Thyroid gland (tissue), 4 donors: Measurements from ENCODE around the gene PTGES. TPM values are rescaled to one million over a fixed set of nuclear protein-coding genes. Genes with fewer than 3 reads are reported as not detected.
"Not testable (repeated sequence)": the region's sequence is repeated elsewhere in the genome, so short reads cannot be mapped to it uniquely, and the experiment has no call there.

Source experiments
- DNase-seq, 2 donors: peaks; one replicate each; pipeline ENCODE4 v3.0.0-alpha.2; 2019
- H3K27ac ChIP-seq, 3 donors: fragments of 200-600 bp; sonication (generic); 1 replicate in 2 of 3; 2 replicates in 1 of 3; pipeline ENCODE4 v1.5.1; 2016 to 2019; ENCODE audit warnings: mild to moderate bottlenecking in 1 of 3, moderate library complexity in 1 of 3
- H3K27me3 ChIP-seq: fragments of 200-600 bp; sonication (generic); one replicate; pipeline ENCODE4 v1.5.1; 2019
- H3K36me3 ChIP-seq, 2 donors: fragments of 200-600 bp; sonication (generic); one replicate each; pipeline ENCODE4 v1.5.1; 2016 to 2019
- H3K4me1 ChIP-seq, 2 donors: fragments of 200-600 bp; sonication (generic); one replicate each; pipeline ENCODE4 v1.5.1; 2017 to 2019
- H3K4me3 ChIP-seq, 3 donors: fragments of 200-600 bp; sonication (generic); replicated peaks in 1 of 3; 1 replicate in 2 of 3; 2 replicates in 1 of 3; pipeline ENCODE4 v1.5.1; 2016; ENCODE audit warnings: mild to moderate bottlenecking in 1 of 3
- H3K9me3 ChIP-seq: fragments of 200-600 bp; sonication (generic); one replicate; pipeline ENCODE4 v1.5.1; 2017
- POLR2A ChIP-seq, 2 donors: fragments of 450-650 bp; IDR thresholded peaks; one replicate each; pipeline ENCODE4 v1.6.1; 2017; ENCODE audit warnings: antibody characterized with exemption in 2 of 2, mild to moderate bottlenecking in 2 of 2, moderate library complexity in 1 of 2
- WGBS, 2 donors: methylation state at CpG; one replicate each; pipeline ENCODE4 v1.1.5; 2017; 5-methylcytosine and 5-hydroxymethylcytosine counted together
- intact Hi-C: fragments of 100-400 bp; cut with DNase I; formaldehyde crosslinking; loops from one replicate; pipeline ENCODE4 v1.15.1; 2023
- total RNA-seq, 4 donors: library from RNA; depleted of rRNA; stranded (reverse); fragments of >200 nt; gene quantifications; one replicate each; pipeline ENCODE4 v1.2.3, GENCODE V29; 2016
- TF ChIP-seq, protein P1 (sequence below), 6 experiments: fragments of 200-600 bp in 3 of 6; fragments of 450-650 bp in 3 of 6; sonication (generic) in 3 of 6; IDR thresholded peaks; one replicate each; pipeline ENCODE4 v1.5.1; 2016 to 2019; ENCODE audit warnings: antibody characterized with exemption in 6 of 6, mild to moderate bottlenecking in 2 of 6, inconsistent platforms in 1 of 6, moderate library complexity in 1 of 6

Gene PTGES
- total RNA-seq, 4 donors from 2014 or later = 0.29 to 5.3 (median 2.3) TPM

DNA sequence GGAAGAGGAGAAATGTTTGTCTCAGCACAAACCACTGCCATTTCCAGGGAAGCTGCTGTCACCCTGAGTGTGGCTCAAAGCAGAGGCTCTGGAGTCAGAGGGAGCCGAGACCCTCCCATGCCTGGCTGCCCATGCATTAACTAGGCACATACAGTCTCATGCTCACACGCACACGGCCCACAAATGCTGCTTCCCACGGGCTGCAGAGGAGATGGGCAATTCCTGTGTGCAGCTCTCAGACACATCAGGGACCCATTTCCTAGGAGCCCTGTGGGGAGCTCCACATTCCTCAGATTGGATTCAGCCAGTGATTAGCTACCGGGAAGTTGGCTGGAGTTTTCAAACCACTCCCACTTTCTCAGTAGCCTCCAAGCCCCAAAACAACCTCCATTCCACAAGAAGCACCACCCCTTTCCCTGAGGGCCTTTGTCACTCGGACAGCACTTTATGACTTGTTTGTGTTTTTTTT lies 9.1 kb upstream of the PTGES start:
- Histone ChIP-seq H3K36me3 (no peaks in the 10 kb centered on the region), H3K27me3 (no peaks in the 10 kb centered on the region), H3K4me1 (peaks cover 0 to 4% of the 10 kb centered on the region in 2 donors), H3K27ac (no peak overlapping the region), H3K9me3 (no peaks in the 10 kb centered on the region), H3K4me3 (no peak overlapping the region)
- TF ChIP-seq, protein P1, sequence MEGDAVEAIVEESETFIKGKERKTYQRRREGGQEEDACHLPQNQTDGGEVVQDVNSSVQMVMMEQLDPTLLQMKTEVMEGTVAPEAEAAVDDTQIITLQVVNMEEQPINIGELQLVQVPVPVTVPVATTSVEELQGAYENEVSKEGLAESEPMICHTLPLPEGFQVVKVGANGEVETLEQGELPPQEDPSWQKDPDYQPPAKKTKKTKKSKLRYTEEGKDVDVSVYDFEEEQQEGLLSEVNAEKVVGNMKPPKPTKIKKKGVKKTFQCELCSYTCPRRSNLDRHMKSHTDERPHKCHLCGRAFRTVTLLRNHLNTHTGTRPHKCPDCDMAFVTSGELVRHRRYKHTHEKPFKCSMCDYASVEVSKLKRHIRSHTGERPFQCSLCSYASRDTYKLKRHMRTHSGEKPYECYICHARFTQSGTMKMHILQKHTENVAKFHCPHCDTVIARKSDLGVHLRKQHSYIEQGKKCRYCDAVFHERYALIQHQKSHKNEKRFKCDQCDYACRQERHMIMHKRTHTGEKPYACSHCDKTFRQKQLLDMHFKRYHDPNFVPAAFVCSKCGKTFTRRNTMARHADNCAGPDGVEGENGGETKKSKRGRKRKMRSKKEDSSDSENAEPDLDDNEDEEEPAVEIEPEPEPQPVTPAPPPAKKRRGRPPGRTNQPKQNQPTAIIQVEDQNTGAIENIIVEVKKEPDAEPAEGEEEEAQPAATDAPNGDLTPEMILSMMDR (IDR thresholded peaks at IDR 0.05) = no peak
- no peak for TF ChIP-seq POLR2A (IDR thresholded peaks at IDR 0.05)
- DNase-seq = no peak
- WGBS, 2 donors = 7 to 38% methylated on average over 5 to 6 of the region's 6 CpGs
- intact Hi-C loops = no loop called here

DNA sequence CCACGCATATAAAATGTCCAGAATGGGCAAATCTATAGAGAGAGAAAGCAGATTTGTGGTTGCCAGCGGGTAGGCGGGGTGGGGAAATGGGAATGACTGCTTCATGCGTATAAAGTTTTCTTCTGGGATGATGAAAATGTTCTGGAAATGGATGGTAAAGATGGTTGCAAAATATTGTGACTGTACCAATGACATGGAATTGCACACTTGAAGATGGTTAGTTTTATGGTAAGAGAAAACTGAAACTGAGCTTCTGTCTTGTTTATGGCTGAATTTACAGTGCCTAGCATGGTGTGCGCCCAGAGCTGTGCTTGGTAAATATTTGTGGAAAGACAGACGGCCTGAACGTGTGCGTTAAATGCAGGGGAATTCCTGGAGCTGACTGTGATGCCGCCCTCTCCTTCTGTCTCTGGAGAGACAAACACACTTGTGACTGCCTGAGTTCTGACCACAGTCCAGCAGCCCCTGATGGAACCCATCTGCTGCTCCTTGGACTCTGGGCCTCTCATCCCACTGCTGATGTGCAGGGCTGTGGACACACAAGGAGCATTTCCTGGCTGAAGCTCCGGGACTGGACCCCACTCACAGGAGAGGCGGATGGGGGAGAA lies 8.6 kb upstream of the PTGES start:
- 71 to 76% methylated on average over 10 to 11 of the region's 11 CpGs for WGBS, 2 donors
- Histone ChIP-seq H3K36me3 (no peaks in the 10 kb centered on the region), H3K4me3 (no peak overlapping the region), H3K9me3 (no peaks in the 10 kb centered on the region), H3K27ac (no peak overlapping the region), H3K4me1 (peaks cover 0 to 4% of the 10 kb centered on the region in 2 donors), H3K27me3 (no peaks in the 10 kb centered on the region)
- DNase-seq = no peak
- intact Hi-C loops = no loop called here
- TF ChIP-seq, protein P1 (IDR thresholded peaks at IDR 0.05) = no peak
- TF ChIP-seq POLR2A (IDR thresholded peaks at IDR 0.05) = no peak

DNA sequence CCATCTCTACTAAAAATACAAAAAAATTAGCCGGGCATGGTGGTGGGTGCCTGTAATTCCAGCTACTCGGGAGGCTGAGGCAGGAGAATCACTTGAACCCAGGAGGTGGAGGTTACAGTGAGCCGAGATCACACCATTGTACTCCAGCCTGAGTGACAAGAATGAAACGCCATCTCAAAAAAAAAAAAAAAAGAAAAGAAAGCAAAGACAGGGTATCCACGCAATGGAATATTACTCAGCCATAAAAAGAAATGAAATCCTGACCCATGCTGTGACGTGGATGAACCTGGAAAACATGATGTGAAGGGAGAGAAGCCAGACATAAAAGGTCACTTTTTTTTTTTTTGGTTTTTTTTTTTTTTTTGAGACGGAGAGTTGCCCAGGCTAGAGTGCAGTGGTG lies 7.9 kb upstream of the PTGES start:
- H3K27ac ChIP-seq, H3K9me3 ChIP-seq, H3K4me1 ChIP-seq, DNase-seq, intact Hi-C loops, H3K27me3 ChIP-seq, H3K4me3 ChIP-seq, H3K36me3 ChIP-seq: not testable (repeated sequence)
- WGBS, 2 donors = 94 to 95% methylated on average over 7 of the region's 7 CpGs

DNA sequence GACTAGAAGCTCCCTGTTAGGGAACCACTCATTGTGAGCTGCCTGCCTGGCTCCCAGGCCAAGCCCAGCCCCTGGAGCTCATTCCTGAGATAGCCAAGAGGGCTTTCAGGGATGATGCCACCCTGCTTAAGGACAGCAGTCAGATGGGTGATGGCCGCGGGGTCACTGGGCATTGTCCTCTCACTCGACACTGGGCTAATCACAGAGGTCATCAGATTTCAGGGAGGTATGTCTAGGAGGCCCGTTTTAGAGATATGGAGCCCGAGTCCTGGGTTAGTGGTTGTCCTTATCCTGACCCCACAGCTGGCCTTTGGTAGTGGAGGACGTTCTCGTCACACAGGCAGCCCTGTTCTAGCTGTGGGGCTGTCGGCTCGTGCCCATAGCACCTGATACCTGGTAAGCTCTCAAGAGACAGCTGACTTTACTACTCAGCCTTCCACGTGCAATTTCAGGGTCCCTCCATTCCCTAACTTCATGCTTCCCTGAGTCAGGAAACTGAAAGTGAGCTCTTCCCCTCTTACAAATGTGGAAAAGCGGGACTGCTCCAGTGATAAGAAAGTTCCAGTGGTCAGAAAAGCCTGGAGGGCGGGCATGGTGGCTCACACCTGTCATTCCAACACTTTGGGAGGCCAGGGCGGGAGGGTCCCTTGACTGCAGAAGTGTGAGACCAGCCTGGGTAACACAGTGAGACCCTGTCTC lies 7.1 kb upstream of the PTGES start:
- Histone ChIP-seq H3K27ac (no peak overlapping the region), H3K4me3 (no peak overlapping the region), H3K9me3 (no peaks in the 10 kb centered on the region), H3K27me3 (no peaks in the 10 kb centered on the region), H3K36me3 (no peaks in the 10 kb centered on the region), H3K4me1 (peaks cover 0 to 4% of the 10 kb centered on the region in 2 donors)
- TF ChIP-seq, protein P1 (IDR thresholded peaks at IDR 0.05) = no peak
- no peak for TF ChIP-seq POLR2A (IDR thresholded peaks at IDR 0.05)
- DNase-seq = no peak
- intact Hi-C loops = no loop called here
- 75 to 82% methylated on average over 6 to 13 of the region's 13 CpGs for WGBS, 2 donors

DNA sequence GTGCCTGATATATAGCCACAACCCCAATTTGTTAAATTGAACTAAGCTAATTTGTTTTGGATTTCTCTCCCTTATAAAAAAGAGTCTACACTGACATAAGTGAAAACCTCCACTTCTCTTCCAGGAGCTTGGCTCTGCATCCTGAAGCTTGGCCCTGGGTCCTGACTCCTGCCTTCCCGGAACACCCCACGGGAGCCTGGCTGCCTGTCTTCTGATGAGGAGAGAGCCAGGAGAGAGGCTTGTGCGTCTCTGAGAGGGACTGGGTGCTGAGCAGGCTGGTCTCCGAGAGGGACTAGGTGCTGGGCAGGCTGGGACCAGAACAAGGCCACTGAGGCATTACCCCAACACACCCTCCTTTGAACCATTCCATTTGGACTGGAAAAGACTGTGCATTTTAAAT lies 6.5 kb upstream of the PTGES start:
- intact Hi-C loops = no loop called here
- 76 to 87% methylated on average over 4 of the region's 4 CpGs for WGBS, 2 donors

More for the DNA sequence above, 6.5 kb upstream of the PTGES start:
- Histone ChIP-seq H3K36me3 (no peaks in the 10 kb centered on the region), H3K4me1 (peaks cover 0 to 4% of the 10 kb centered on the region in 2 donors), H3K9me3 (no peaks in the 10 kb centered on the region), H3K27me3 (no peaks in the 10 kb centered on the region), H3K4me3 (no peak overlapping the region), H3K27ac (no peak overlapping the region)
- DNase-seq = no peak
- no peak for TF ChIP-seq POLR2A (IDR thresholded peaks at IDR 0.05)
- TF ChIP-seq, protein P1 (IDR thresholded peaks at IDR 0.05) = no peak
